H1 (cell line): ENCODE measurements around the gene CHPF2. TPM values are rescaled to one million over a fixed set of nuclear protein-coding genes. Genes with fewer than 3 reads are reported as not detected.
A peak's percentile ranks its signal among the peaks of the same experiment; 100 is the strongest.

Experiments used
- CTCF ChIA-PET: fragments of 300-600 bp; sonication (Branson Sonifier 250); formaldehyde crosslinking; loops from one replicate; lab custom pipeline; 2021; ENCODE audit not compliant: partially characterized antibody; lab: Charles Lee
- POLR2A ChIA-PET: fragments of 300-600 bp; sonication (Branson Sonifier 250); formaldehyde crosslinking; loops from one replicate; lab custom pipeline; 2021; ENCODE audit warnings: inconsistent platforms; ENCODE audit not compliant: partially characterized antibody; lab: Charles Lee
- DNase-seq, 2 experiments: peaks; one replicate each; pipeline versions ENCODE4 v3.0.0 to v3.0.0-alpha.2; 2010 to 2022; ENCODE audit warnings: low spot score in 2 of 2, low read depth in 1 of 2, mixed read lengths in 1 of 2
- FAIRE-seq: peaks from 2 replicates; lab custom pipeline; 2011; peaks lifted over from hg19 to GRCh38; lab: Jason Lieb, UNC
- H2AFZ ChIP-seq: 2 replicates; pipeline ENCODE4 v1.8.1; 2012; ENCODE audit warnings: low read length, inconsistent platforms
- H2AK5ac ChIP-seq: 2 replicates; pipeline ENCODE4 v1.6.1; 2013; ENCODE audit warnings: low read depth, low read length
- H2BK120ac ChIP-seq: replicated peaks from 2 replicates; pipeline ENCODE3; 2013; ENCODE audit warnings: low read depth, low read length, inconsistent platforms
- H2BK12ac ChIP-seq: 2 replicates; pipeline ENCODE4 v1.6.1; 2013; ENCODE audit warnings: low read depth, low read length
- H2BK15ac ChIP-seq: 2 replicates; pipeline ENCODE4 v1.6.1; 2013; ENCODE audit warnings: low read length
- H2BK20ac ChIP-seq: 2 replicates; pipeline ENCODE4 v1.6.1; 2013; ENCODE audit warnings: low read length
- H2BK5ac ChIP-seq: 2 replicates; pipeline ENCODE4 v1.6.1; 2013; ENCODE audit warnings: low read depth, low read length
- H3K14ac ChIP-seq: 2 replicates; pipeline ENCODE4 v1.6.1; 2013; ENCODE audit warnings: inconsistent platforms; ENCODE audit not compliant: insufficient read length
- H3K18ac ChIP-seq: 2 replicates; pipeline ENCODE4 v1.6.1; 2013; ENCODE audit warnings: low read length; ENCODE audit errors: extremely low read depth
- H3K23ac ChIP-seq: 2 replicates; pipeline ENCODE4 v1.6.1; 2013; ENCODE audit warnings: inconsistent platforms; ENCODE audit not compliant: insufficient read length
- H3K23me2 ChIP-seq: 2 replicates; pipeline ENCODE4 v1.6.1; 2013; ENCODE audit warnings: low read depth, low read length
- H3K27ac ChIP-seq: 2 replicates; pipeline ENCODE4 v1.6.1; 2011; ENCODE audit warnings: low read depth, low read length, inconsistent platforms
- H3K27me3 ChIP-seq, 4 experiments: replicated peaks in 1 of 4; 1 replicate in 1 of 4; 2 replicates in 3 of 4; pipeline versions ENCODE4 v1.6.1 to v1.8.1; 2011 to 2013; ENCODE audit warnings: low read length in 3 of 4, mild to moderate bottlenecking in 3 of 4, inconsistent platforms in 2 of 4, mixed read lengths in 2 of 4, moderate library complexity in 1 of 4; ENCODE audit not compliant: control insufficient read depth in 3 of 4, insufficient read depth in 3 of 4; ENCODE audit errors: extremely low read depth in 1 of 4
- H3K36me3 ChIP-seq, 4 experiments: 2 replicates each; pipeline versions ENCODE4 v1.6.1 to v1.8.1; 2011 to 2013; ENCODE audit warnings: mild to moderate bottlenecking in 4 of 4, low read length in 3 of 4, moderate library complexity in 2 of 4, control low read depth in 1 of 4, inconsistent platforms in 1 of 4; ENCODE audit not compliant: insufficient read depth in 4 of 4, control insufficient read depth in 2 of 4
- H3K4ac ChIP-seq: replicated peaks from 2 replicates; pipeline ENCODE3; 2013; ENCODE audit warnings: low read length, low read depth, mixed read lengths, inconsistent platforms; ENCODE audit not compliant: insufficient read length
- H3K4me1 ChIP-seq, 4 experiments: replicated peaks in 1 of 4; 1 replicate in 1 of 4; 2 replicates in 3 of 4; pipeline versions ENCODE4 v1.6.1 to v1.8.1; 2011 to 2013; ENCODE audit warnings: low read length in 3 of 4, inconsistent platforms in 2 of 4, mixed read lengths in 1 of 4; ENCODE audit not compliant: insufficient read depth in 4 of 4, control insufficient read depth in 3 of 4
- H3K4me2 ChIP-seq, 2 experiments: 2 replicates each; pipeline versions ENCODE4 v1.6.1 to v1.8.1; 2011 to 2013; ENCODE audit warnings: low read depth in 2 of 2, low read length in 2 of 2, control low read depth in 1 of 2, inconsistent platforms in 1 of 2, mild to moderate bottlenecking in 1 of 2; ENCODE audit not compliant: insufficient read depth in 1 of 2
- H3K4me3 ChIP-seq, 4 experiments: fragments of 200-600, 300-600 bp in 1 of 4; sonication (generic), shearing (Covaris generic), sonication (Bioruptor Twin) in 1 of 4; 2 replicates each; pipeline versions ENCODE4 v1.5.1 to v1.8.1; 2011 to 2016; ENCODE audit warnings: low read length in 4 of 4, low read depth in 3 of 4, control low read depth in 2 of 4, inconsistent platforms in 2 of 4, mild to moderate bottlenecking in 2 of 4, mixed read lengths in 1 of 4, moderate library complexity in 1 of 4; ENCODE audit not compliant: insufficient read depth in 2 of 4; ENCODE audit errors: extremely low read depth in 1 of 4
- H3K56ac ChIP-seq: replicated peaks from 2 replicates; pipeline ENCODE3; 2013; ENCODE audit warnings: low read depth, mild to moderate bottlenecking, mixed read lengths, low read length, inconsistent platforms; ENCODE audit not compliant: insufficient read length
- H3K79me1 ChIP-seq: 2 replicates; pipeline ENCODE4 v1.6.1; 2013; ENCODE audit warnings: low read depth, low read length, control low read depth
- H3K79me2 ChIP-seq, 2 experiments: 2 replicates each; pipeline versions ENCODE4 v1.6.1 to v1.8.1; 2012 to 2013; ENCODE audit warnings: low read length in 2 of 2, mild to moderate bottlenecking in 2 of 2, inconsistent platforms in 1 of 2; ENCODE audit not compliant: insufficient read depth in 2 of 2, control insufficient read depth in 1 of 2
- H3K9ac ChIP-seq, 4 experiments: replicated peaks in 1 of 4; 1 replicate in 1 of 4; 2 replicates in 3 of 4; pipeline versions ENCODE4 v1.6.1 to v1.8.1; 2011 to 2013; ENCODE audit warnings: low read depth in 3 of 4, low read length in 3 of 4, control low read depth in 2 of 4, mild to moderate bottlenecking in 2 of 4, moderate library complexity in 2 of 4, inconsistent platforms in 1 of 4; ENCODE audit errors: extremely low read depth in 1 of 4
- H3K9me3 ChIP-seq, 2 experiments: 2 replicates each; pipeline versions ENCODE4 v1.6.1 to v1.8.1; 2012 to 2013; ENCODE audit warnings: mild to moderate bottlenecking in 2 of 2, moderate library complexity in 2 of 2, control low read depth in 1 of 2, inconsistent platforms in 1 of 2, low read depth in 1 of 2, low read length in 1 of 2, mixed read lengths in 1 of 2; ENCODE audit not compliant: insufficient read depth in 2 of 2
- H4K20me1 ChIP-seq, 2 experiments: replicated peaks in 1 of 2; 2 replicates each; pipeline versions ENCODE3 to v1.8.1; 2011 to 2013; ENCODE audit warnings: inconsistent platforms in 2 of 2, low read length in 2 of 2, mild to moderate bottlenecking in 1 of 2; ENCODE audit not compliant: insufficient read depth in 2 of 2, control insufficient read depth in 1 of 2
- H4K5ac ChIP-seq: 2 replicates; pipeline ENCODE4 v1.6.1; 2013; ENCODE audit warnings: low read length, low read depth, mixed read lengths, inconsistent platforms; ENCODE audit not compliant: insufficient read length
- H4K8ac ChIP-seq: 2 replicates; pipeline ENCODE4 v1.8.0; 2013; ENCODE audit warnings: mild to moderate bottlenecking, moderate library complexity, low read length, inconsistent platforms; ENCODE audit not compliant: insufficient read depth; ENCODE audit errors: extremely low read depth
- H4K91ac ChIP-seq: replicated peaks from 2 replicates; pipeline ENCODE3; 2013; ENCODE audit warnings: low read length, mixed read lengths, inconsistent platforms; ENCODE audit not compliant: insufficient read length
- GTF2F1 ChIP-seq: IDR thresholded peaks from 2 replicates; pipeline ENCODE4 v1.6.1; 2012; ENCODE audit warnings: low read depth, low read length, improper control_type of control experiment, borderline replicate concordance
- KDM1A ChIP-seq: fragments of 200-600, 300-600 bp; sonication (generic); IDR thresholded peaks from 2 replicates; pipeline ENCODE4 v1.7.1; 2016; ENCODE audit warnings: mild to moderate bottlenecking, low read length, borderline replicate concordance
- KDM5A ChIP-seq: fragments of 200-600 bp; IDR thresholded peaks from 2 replicates; pipeline ENCODE4 v1.7.1; 2012; ENCODE audit warnings: mild to moderate bottlenecking, low read length, inconsistent platforms, mixed read lengths
- RBBP5 ChIP-seq: IDR thresholded peaks from 2 replicates; pipeline ENCODE4 v1.7.1; 2012; ENCODE audit warnings: low read depth, mild to moderate bottlenecking, inconsistent platforms, low read length, moderate library complexity, borderline replicate concordance
- RXRA ChIP-seq: IDR thresholded peaks from 2 replicates; pipeline ENCODE4 v1.6.1; 2011; ENCODE audit warnings: low read depth, mild to moderate bottlenecking, low read length, moderate library complexity; ENCODE audit not compliant: insufficient read depth
- SRF ChIP-seq: IDR thresholded peaks from 2 replicates; pipeline ENCODE4 v1.6.1; 2011; ENCODE audit warnings: mild to moderate bottlenecking, low read depth, low read length, moderate library complexity
- TEAD4 ChIP-seq: IDR thresholded peaks from 2 replicates; pipeline ENCODE4 v1.6.1; 2012; ENCODE audit warnings: low read depth, low read length, inconsistent platforms, mixed read lengths
- ZNF274 ChIP-seq: IDR thresholded peaks from 2 replicates; pipeline ENCODE4 v1.7.0; 2012; ENCODE audit warnings: low read length, borderline replicate concordance; ENCODE audit errors: extremely low read depth
- WGBS, 2 experiments: shearing (Covaris generic) in 1 of 2; methylation state at CpG; one replicate each; pipeline versions ENCODE4 v1.1.6 to v1.1.7; 2013 to 2015; ENCODE audit warnings: low lambda C conversion rate in 2 of 2, mixed read lengths in 2 of 2, inconsistent platforms in 1 of 2, low coverage in 1 of 2, missing lambda C conversion rate in 1 of 2; ENCODE audit not compliant: insufficient replicate concordance in 2 of 2, insufficient coverage in 1 of 2, insufficient read length in 1 of 2; ENCODE audit errors: extremely low coverage in 1 of 2, missing lambda C conversion rate in 1 of 2; 5-methylcytosine and 5-hydroxymethylcytosine counted together
- polyA plus RNA-seq, 7 experiments: library from polyadenylated mRNA; depleted of rRNA in 3 of 7; stranded (reverse) in 5 of 7; unstranded in 2 of 7; fragments of >200 nt in 5 of 7; fragments of 200-250 nt in 2 of 7; gene quantifications; 1 replicate in 5 of 7; 2 replicates in 1 of 7; 4 replicates in 1 of 7; pipeline versions ENCODE4 v1.2.1 to v1.2.3, GENCODE V29; 2011 to 2013; ENCODE audit warnings: missing spikeins in 2 of 7, mixed read lengths in 2 of 7
- total RNA-seq: library from RNA; stranded (reverse); fragmentation: NEBNext Ultra II Directional; extraction: Animal tissue kit (Norgen Biotek cat#: 25700); gene quantifications from 2 replicates; pipeline ENCODE4 v1.2.1, GENCODE V29; 2021
- TF ChIP-seq, protein P1 (sequence below): IDR thresholded peaks from 2 replicates; pipeline ENCODE4 v1.6.1; 2011; ENCODE audit warnings: low read depth, mild to moderate bottlenecking, low read length; ENCODE audit not compliant: insufficient read depth
- TF ChIP-seq, protein P2 (sequence below): IDR thresholded peaks from 2 replicates; pipeline ENCODE4 v1.6.1; 2012; ENCODE audit warnings: inconsistent platforms

The CHPF2 gene
- total and polyA plus RNA-seq, 2 of the 8 experiments (the other 6 are each of a cell fraction or from before 2014, with no cell fraction given): 14.4 to 20.6 TPM

DNA sequence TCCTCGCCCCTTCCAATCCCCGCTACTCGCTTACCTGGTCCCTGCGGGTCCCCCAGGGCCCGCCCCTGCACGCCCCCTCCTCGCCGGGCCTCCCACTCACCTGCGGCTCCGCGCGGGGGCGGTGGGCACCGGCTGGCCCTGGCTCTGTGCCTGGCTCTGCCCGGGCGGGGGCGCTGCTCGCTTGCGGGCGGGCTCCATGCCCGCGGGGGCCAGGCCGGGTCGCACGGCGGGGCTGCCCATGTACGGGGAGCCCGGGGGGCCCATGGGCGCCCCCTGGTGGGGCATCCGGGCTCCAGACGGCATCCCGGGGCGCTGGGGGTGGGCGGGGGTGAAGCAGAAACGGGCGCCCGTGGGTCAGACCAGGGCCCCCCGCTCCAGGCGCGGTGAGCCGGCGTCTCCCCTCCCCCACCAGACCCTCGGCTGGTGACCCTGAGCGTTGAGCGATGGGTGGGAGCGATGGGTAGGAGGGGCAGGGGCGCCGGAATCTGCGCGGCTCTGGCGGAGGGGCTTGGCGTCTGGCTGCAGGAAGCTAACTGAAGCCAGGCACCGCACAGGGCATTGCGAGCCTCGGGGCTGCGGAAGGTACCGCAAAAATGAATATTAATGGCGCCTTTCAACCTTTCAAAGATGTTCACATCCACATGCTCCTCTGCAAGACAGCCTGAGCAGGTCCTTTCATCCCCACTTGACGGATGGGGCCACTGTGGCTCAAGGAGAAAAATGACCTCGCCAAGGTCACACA is 13.2 kb downstream of the CHPF2 start:
- Histone ChIP-seq H3K56ac (no peak overlapping the region), H4K5ac (no peak overlapping the region), H3K9ac (no peak overlapping the region; a peak in 1 of 7 replicates), H2BK5ac (no peak overlapping the region), H3K79me1 (peaks cover 3% of the 10 kb centered on the region; the same call in 1 of the 2 replicates), H3K14ac (no peak overlapping the region), H4K20me1 (peaks cover 1 to 9% of the 10 kb centered on the region in 2 experiments), H2BK120ac (no peak overlapping the region), H3K4ac (no peak overlapping the region), H3K4me3 (peak overlapping the region; percentile 20 to 61 (median 35)), H4K91ac (no peak overlapping the region), H4K8ac (peak overlapping the region; percentile 83), H2BK15ac (no peak overlapping the region), H3K23ac (no peak overlapping the region), H3K36me3 (no peaks in the 10 kb centered on the region), H3K79me2 (no peaks in the 10 kb centered on the region), H2AK5ac (no peak overlapping the region), H3K18ac (peak overlapping the region; percentile 71; the same call in 1 of the 2 replicates), H3K27ac (no peak overlapping the region), H3K27me3 (peaks cover 17 to 58% (median 50%) of the 10 kb centered on the region in 4 experiments), H3K9me3 (no peaks in the 10 kb centered on the region), H3K4me1 (peaks cover 0 to 51% (median 34%) of the 10 kb centered on the region in 4 experiments; a peak in 6 of 7 replicates), H2BK12ac (no peak overlapping the region), H2AFZ (no peak overlapping the region), H3K4me2 (peak overlapping the region; percentile 58 to 88), H3K23me2 (peaks cover 21% of the 10 kb centered on the region), H2BK20ac (no peak overlapping the region)
- 4% methylated on average over 38 of the region's 60 CpGs; no CpG with 5 or more reads in 1 of the 2 experiments for WGBS, 2 experiments
- DNase-seq (peak in 1 of 2 experiments; percentile 81), FAIRE-seq (no peak)
- ChIA-PET POLR2A (interaction anchor here (0.9 to 1.3 kb wide), 2 partner anchors 19 to 59 kb away, joined by 3 to 7 read pairs; partner anchors contain the start of gene ABCF2), CTCF (interaction anchor here (0.6 to 5.1 kb wide), 42 partner anchors 7 to 367 kb away, joined by 3 to 71 read pairs (median 4); partner anchors contain the start of genes ABCF2, CHPF2 and H2BK1)
- TF ChIP-seq, protein P1, sequence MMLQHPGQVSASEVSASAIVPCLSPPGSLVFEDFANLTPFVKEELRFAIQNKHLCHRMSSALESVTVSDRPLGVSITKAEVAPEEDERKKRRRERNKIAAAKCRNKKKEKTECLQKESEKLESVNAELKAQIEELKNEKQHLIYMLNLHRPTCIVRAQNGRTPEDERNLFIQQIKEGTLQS: no peak
- TF ChIP-seq, protein P2, sequence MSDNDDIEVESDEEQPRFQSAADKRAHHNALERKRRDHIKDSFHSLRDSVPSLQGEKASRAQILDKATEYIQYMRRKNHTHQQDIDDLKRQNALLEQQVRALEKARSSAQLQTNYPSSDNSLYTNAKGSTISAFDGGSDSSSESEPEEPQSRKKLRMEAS: no peak
- no peak for TF ChIP-seq GTF2F1
- no peak for TF ChIP-seq RXRA
- peak; percentile 82; the same call in 1 of the 2 replicates for TF ChIP-seq KDM1A
- TF ChIP-seq RBBP5: no peak
- 0 out of 2 replicates have a peak, but pooled peaks have one; percentile 35 for TF ChIP-seq SRF
- no peak for TF ChIP-seq ZNF274
- no peak for TF ChIP-seq TEAD4
- no peak for TF ChIP-seq KDM5A
